HG03558 (cell line): ENCODE results near the gene B4GALT3.

Experiments
- ATAC-seq: cut with Tn5 transposase; IDR thresholded peaks from one replicate; pipeline ENCODE4 v1.9.1; 2021; ENCODE audit warnings: moderate number of reproducible peaks; ENCODE audit not compliant: unreplicated experiment; ENCODE audit errors: extremely low read depth

Gene B4GALT3

DNA sequence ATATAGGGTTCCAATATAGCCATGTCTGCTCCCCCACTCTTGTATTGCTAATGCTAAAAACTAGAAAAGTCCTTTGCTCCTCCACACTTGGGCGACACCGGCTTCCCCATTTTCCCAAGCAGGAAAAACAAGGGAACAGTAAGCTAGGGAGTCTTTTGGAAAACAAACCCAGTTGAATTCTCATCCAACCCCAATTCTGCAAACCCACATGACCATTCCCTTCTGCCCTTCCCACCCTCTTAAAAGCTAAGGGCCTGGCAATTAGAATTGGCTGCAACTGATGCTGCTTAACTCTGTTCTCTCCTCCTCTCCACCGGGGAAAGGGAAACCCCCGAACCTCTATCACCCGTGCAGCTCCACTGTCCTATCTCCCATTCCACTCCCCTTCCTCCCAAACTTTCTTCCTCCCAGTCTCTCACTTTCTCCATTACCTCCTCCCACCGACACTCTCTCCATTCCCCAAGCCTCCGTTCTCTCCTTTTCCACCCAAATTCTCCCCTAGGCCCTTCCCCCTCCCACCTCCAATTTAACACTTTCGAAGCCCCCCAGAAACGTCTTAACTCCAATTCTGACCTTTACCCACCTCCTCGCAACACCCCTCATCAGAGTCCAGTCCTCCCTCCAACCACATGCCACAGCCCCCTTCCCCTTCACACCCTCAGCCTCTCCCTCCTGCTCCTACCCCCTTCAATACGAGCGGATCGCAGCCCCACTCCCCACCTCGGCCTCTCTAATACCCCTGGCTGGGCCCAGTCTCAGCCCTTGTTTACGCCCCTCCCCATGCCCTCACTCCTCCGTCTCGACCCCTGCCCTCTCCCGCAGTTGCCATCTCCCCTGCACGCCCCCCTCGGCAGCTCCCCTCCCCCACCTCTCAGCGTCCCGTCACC lies 45.5 kb downstream of the B4GALT3 start:
- ATAC-seq: no peak

DNA sequence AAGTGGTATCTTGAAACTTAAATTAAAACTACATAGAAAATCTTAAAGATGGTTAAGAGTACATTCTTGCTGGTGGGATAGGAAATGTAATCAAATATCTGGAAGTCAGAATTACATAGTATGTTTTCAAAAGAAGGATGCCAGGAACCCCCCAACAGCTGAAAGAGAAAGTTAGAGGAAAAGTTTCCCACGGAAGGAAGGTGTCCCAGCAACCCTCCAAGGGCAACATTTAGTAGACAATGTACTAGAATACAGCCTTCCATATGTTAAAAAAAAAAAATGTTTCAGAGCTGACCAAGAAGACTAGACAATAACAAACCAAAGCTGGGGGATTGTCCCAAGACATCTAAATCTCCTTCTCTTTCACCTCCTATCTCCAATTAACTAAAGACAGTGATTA lies 47.0 kb downstream of the B4GALT3 start:
- ATAC-seq: no peak

DNA sequence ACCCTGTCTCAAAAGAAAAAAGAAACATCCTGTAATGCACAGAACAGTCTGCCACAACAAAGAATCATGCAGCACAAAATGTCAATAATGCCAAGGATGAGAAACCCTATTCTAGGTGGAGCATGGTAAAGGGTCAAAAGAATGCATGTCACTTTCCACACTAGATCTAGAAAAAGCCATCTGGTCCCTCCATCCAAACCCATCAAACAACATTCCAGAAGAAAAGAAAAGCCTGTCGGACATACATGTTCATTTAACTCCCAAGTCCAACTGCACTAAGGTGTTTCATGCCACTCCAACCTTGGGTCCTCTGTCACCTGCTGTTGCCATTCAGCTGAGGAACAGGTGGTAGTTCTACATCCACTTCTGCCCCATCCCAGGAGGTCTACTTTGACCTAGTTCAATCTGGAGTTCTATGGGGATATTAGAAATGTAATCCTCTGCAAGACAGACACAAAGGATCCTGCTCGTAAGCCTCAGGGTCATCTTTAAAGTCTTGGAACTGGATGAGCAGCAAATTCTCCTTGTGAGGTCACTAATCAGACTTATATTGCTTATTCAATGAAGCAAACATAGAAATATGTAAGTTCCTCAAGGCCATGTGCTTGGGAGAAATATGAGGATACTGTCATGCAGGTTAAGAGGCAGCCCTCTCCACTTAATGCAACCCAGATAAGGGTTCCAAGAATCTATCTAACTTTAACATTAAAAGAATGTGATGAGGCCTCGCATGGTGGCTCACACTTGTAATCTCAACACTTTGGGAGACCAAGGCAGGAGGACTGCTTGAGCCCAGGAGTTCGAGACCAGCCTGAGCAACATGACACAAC lies 48.5 kb downstream of the B4GALT3 start:
- ATAC-seq: no peak

DNA sequence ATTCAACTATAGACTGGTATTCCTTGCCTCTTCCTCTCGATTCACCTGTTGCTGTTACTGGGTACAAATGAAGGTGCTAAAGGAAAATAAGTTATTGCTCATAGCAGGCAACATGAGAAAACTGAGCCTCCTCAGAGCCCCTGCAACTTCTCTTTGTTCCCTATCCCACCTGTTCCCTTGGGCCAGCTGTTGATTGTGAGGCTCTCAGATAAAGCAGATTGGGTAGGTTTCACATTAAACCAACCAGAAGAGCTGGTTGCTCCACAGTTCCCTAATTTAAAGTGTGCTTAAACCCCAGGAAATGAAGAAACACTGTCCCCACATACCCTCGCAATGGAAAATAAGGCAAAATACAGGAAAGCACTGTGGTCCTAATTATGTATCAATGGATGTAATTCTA lies 49.7 kb downstream of the B4GALT3 start:
- no peak for ATAC-seq

DNA sequence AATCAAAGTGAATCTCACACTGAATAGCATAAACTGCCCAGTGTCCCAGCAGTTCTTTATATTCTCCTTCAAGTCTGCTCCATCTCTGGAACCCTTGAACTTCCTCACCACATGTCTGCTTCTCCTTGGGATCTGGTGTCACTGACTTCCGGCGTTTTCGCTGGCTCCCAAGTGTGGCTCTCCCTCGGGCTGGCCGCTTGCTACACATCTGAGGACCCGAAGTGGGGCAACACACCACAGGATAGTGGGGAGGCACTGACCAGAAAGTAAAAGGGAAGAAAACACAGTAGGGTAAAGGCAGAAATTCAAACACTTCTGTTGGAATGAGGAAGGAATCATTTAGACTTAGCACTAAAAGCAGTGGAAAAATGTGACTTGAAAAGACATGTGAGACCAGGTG lies 54.3 kb downstream of the B4GALT3 start:
- ATAC-seq: no peak

DNA sequence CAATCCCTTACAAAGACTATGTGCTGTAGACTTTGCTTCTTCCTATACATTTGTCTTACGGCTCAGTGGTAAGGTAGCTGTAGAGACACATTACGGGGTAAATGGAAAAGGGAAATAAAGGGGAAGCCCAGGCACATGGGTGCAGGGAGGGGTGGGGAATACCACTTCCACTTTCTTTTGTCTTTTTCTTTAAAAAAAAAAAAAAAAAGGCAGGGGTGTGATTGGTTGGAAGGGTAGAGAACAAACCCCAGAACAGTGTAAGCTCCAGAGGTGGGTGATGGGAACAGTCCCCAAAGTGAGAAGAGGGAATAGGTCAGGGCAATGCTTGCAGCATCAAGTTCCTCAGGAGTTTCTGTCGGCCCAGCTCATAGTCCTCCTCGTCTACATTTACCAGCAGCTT lies 55.5 kb downstream of the B4GALT3 start:
- no peak for ATAC-seq
